CD4-positive, alpha-beta memory T cell (primary cell): ENCODE measurements around the gene DCST2. TPM values are rescaled to one million over a fixed set of nuclear protein-coding genes. Genes with fewer than 3 reads are reported as not detected.

Experiments
- CTCF ChIA-PET: fragments of 350-600 bp; sonication (Branson Sonifier 250); formaldehyde crosslinking; loops from one replicate; lab custom pipeline; 2021; ENCODE audit warnings: inconsistent platforms; ENCODE audit not compliant: partially characterized antibody; lab: Charles Lee
- POLR2A ChIA-PET: fragments of 350-600 bp; sonication (Branson Sonifier 250); formaldehyde crosslinking; loops from one replicate; lab custom pipeline; 2021; ENCODE audit not compliant: partially characterized antibody; lab: Charles Lee
- DNase-seq, 5 donors: peaks; one replicate each; pipeline versions ENCODE4 v3.0.0 to v3.0.0-alpha.2; 2020 to 2022; ENCODE audit warnings: mixed read lengths in 1 of 5
- H3K27ac ChIP-seq: one replicate; pipeline ENCODE4 v1.7.0; 2013; ENCODE audit warnings: low read depth, low read length
- H3K27me3 ChIP-seq: 2 replicates; pipeline ENCODE4 v1.7.0; 2013; ENCODE audit warnings: mild to moderate bottlenecking, low read length, moderate library complexity; ENCODE audit not compliant: insufficient read depth
- H3K36me3 ChIP-seq: 2 replicates; pipeline ENCODE4 v1.7.0; 2013; ENCODE audit warnings: mild to moderate bottlenecking, low read length, moderate library complexity; ENCODE audit not compliant: insufficient read depth
- H3K4me1 ChIP-seq: 2 replicates; pipeline ENCODE4 v1.7.0; 2013; ENCODE audit warnings: mild to moderate bottlenecking, low read length, moderate library complexity; ENCODE audit not compliant: insufficient read depth
- H3K4me3 ChIP-seq, 2 donors: one replicate each; pipeline ENCODE4 v1.7.0; 2013; ENCODE audit warnings: low read length in 2 of 2, mild to moderate bottlenecking in 1 of 2
- H3K9me3 ChIP-seq, 2 donors: one replicate each; pipeline ENCODE4 v1.7.0; 2013; ENCODE audit warnings: low read length in 2 of 2, control low read depth in 1 of 2; ENCODE audit not compliant: control insufficient read depth in 1 of 2
- H3K27ac Mint-ChIP-seq, 7 donors: one replicate each; pipeline ENCODE4 v1.8.0; 2020 to 2021; ENCODE audit warnings: mixed read lengths in 7 of 7, mild to moderate bottlenecking in 6 of 7, inconsistent platforms in 3 of 7, moderate library complexity in 3 of 7
- H3K27me3 Mint-ChIP-seq, 2 donors: one replicate each; pipeline ENCODE4 v1.8.0; 2020 to 2021; ENCODE audit warnings: mixed read lengths in 2 of 2
- H3K36me3 Mint-ChIP-seq, 2 donors: one replicate each; pipeline ENCODE4 v1.8.0; 2020 to 2021; ENCODE audit warnings: mixed read lengths in 2 of 2, inconsistent platforms in 1 of 2, mild to moderate bottlenecking in 1 of 2
- H3K4me1 Mint-ChIP-seq, 4 donors: one replicate each; pipeline ENCODE4 v1.8.0; 2020 to 2021; ENCODE audit warnings: mixed read lengths in 4 of 4, mild to moderate bottlenecking in 1 of 4
- H3K4me3 Mint-ChIP-seq, 8 donors: one replicate each; pipeline ENCODE4 v1.8.0; 2020 to 2021; ENCODE audit warnings: mixed read lengths in 8 of 8, mild to moderate bottlenecking in 7 of 8, moderate library complexity in 6 of 8, inconsistent platforms in 3 of 8
- H3K9me3 Mint-ChIP-seq, 8 donors: one replicate each; pipeline ENCODE4 v1.8.0; 2020 to 2021; ENCODE audit warnings: mixed read lengths in 8 of 8, mild to moderate bottlenecking in 5 of 8, inconsistent platforms in 3 of 8, moderate library complexity in 1 of 8
- intact Hi-C: fragments of 100-400 bp; cut with micrococcal nuclease; formaldehyde crosslinking; loops from one replicate; pipeline ENCODE4 v1.15.1; 2023
- polyA plus RNA-seq, 2 donors: library from polyadenylated mRNA; unstranded; fragments of 300-500 nt; fragmentation: Illumina TruSeq; gene quantifications; one replicate each; pipeline ENCODE4 v1.2.3, GENCODE V29; 2021
- total RNA-seq, 2 experiments: library from RNA; stranded (reverse); gene quantifications; one replicate each; pipeline ENCODE4 v1.2.3, GENCODE V29; 2021

DCST2 gene
- total and polyA plus RNA-seq, 4 experiments from 2014 or later: 4.0 to 4.1 TPM; not detected in 2

GRCh38 chr1:155050560-155051341, 17.2 kb upstream of the DCST2 start, which contains the start of gene ADAM15:
Gene ADAM15 (plus strand): TSS chr1:155051316. CDS start chr1:155051387, 71 bp downstream.
- no peaks in the 10 kb centered on the region for H3K27me3 ChIP-seq
- no peaks in the 10 kb centered on the region for H3K9me3 Mint-ChIP-seq
- peaks cover 0 to 3% of the 10 kb centered on the region in 2 donors for H3K36me3 Mint-ChIP-seq
- H3K4me3 ChIP-seq: peak within 1 kb of the TSS; percentile 69 to 92
- ChIA-PET POLR2A (interaction anchor here (0.6 to 6.9 kb wide), 28 partner anchors 11 to 491 kb away, joined by 3 to 83 read pairs (median 4); partner anchors contain the start of genes CKS1B, EFNA3, EFNA4 and FLAD1), CTCF (interaction anchor here (0.6 to 10.7 kb wide), 21 partner anchors 10 to 143 kb away, joined by 3 to 203 read pairs (median 4); partner anchors contain the start of genes EFNA4, KRTCAP2, PBXIP1 and PMVK)
- peak; percentile 74 to 79 (median 77) for DNase-seq
- H3K4me1 Mint-ChIP-seq: peaks cover 14 to 33% (median 27%) of the 10 kb centered on the region in 4 donors
- no peaks in the 10 kb centered on the region for H3K9me3 ChIP-seq
- no peaks in the 10 kb centered on the region for H3K27me3 Mint-ChIP-seq
- intact Hi-C loops: loop anchor here (1.0 to 5.0 kb wide), 6 partner anchors 33 to 491 kb away; partner anchors contain the start of genes CKS1B, FLAD1 and ZBTB7B
- peak within 1 kb of the TSS; percentile 70 to 93 (median 90) for H3K27ac Mint-ChIP-seq
- peak within 1 kb of the TSS; percentile 86 to 92 (median 88) for H3K4me3 Mint-ChIP-seq
- peak within 1 kb of the TSS; percentile 71 for H3K27ac ChIP-seq
- H3K36me3 ChIP-seq: no peaks in the 10 kb centered on the region
- peaks cover 27% of the 10 kb centered on the region for H3K4me1 ChIP-seq

- ChIA-PET CTCF (interaction anchor here (0.8 to 10.7 kb wide), 16 partner anchors 11 to 144 kb away, joined by 3 to 203 read pairs (median 4); partner anchors contain the start of genes EFNA4, FLAD1, KRTCAP2 and PBXIP1), POLR2A (interaction anchor here (0.8 to 6.9 kb wide), 19 partner anchors 12 to 490 kb away, joined by 3 to 83 read pairs (median 6); partner anchors contain the start of genes CKS1B, EFNA3, EFNA4 and FLAD1)
- peak overlapping the region; percentile 71 for H3K27ac ChIP-seq
- no peaks in the 10 kb centered on the region for H3K9me3 ChIP-seq
- no peaks in the 10 kb centered on the region for H3K9me3 Mint-ChIP-seq
- peaks cover 17 to 37% (median 30%) of the 10 kb centered on the region in 4 donors for H3K4me1 Mint-ChIP-seq
- peaks cover 27% of the 10 kb centered on the region for H3K4me1 ChIP-seq
- no peaks in the 10 kb centered on the region for H3K27me3 ChIP-seq
- no peaks in the 10 kb centered on the region for H3K36me3 Mint-ChIP-seq
- no peak for DNase-seq
- H3K36me3 ChIP-seq: no peaks in the 10 kb centered on the region
- H3K27ac Mint-ChIP-seq: peak overlapping the region; percentile 26 to 93 (median 74)
- H3K27me3 Mint-ChIP-seq: no peaks in the 10 kb centered on the region
- peak overlapping the region; percentile 84 to 92 (median 86) for H3K4me3 Mint-ChIP-seq
- peak overlapping the region in 1 of 2 donors; percentile 92 for H3K4me3 ChIP-seq
- intact Hi-C loops: loop anchor here (2.0 to 5.0 kb wide), 3 partner anchors 48 to 75 kb away; partner anchors contain the start of genes CKS1B, FLAD1 and ZBTB7B
Observed at GRCh38 chr1:155049651-155050559, 16.3 kb upstream of the DCST2 start.

DNA sequence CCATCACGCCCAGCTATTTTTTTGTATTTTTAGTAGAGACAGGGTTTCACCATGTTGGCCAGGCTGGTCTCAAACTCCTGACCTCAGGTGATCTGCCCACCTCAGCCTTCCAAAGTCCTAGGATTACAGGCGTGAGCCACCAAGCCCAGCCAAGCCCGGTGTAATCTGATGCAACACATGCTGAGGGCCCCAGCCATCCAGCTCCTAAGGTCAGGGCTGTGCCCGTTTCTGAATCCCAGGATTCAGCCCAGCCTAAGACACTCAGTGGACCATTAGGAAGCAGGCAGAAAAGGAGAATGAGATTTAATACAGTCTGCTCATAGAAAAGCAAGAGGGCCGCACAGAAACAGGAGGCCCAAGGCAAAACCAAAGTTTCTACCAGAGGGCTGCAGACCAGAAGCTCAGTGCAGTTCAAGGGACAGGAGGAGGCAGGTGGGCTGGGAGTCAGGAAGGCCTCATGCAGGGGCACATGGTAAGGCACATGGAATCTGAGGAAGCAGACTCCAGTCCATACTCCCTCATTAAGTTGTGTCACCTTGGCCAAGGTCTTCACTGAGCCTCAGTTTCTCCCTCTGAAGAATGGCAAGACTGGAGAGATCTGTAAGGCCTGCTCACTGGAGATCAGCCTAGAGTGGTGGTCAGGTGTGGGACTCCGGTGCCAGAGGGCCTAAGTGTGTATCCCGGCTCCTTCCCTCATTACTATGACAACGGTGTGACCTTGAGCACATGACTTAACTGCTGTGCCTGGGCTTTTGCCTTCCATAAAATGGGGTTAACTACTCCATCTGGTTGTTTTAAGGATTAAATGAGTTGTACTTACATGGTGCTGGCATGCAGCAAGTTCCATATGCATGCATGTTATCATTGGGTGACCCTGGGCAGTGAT, 15.1 kb upstream of the DCST2 start:
- Mint-ChIP-seq H3K27me3 (no peaks in the 10 kb centered on the region), H3K9me3 (no peaks in the 10 kb centered on the region), H3K4me3 (peak overlapping the region in 4 of 8 donors; percentile 10 to 66 (median 41)), H3K36me3 (no peaks in the 10 kb centered on the region), H3K27ac (peak overlapping the region in 1 of 7 donors; percentile 88), H3K4me1 (peaks cover 20 to 40% (median 32%) of the 10 kb centered on the region in 4 donors)
- H3K36me3 ChIP-seq: no peaks in the 10 kb centered on the region
- no peak overlapping the region for H3K4me3 ChIP-seq
- no peak for DNase-seq
- no peaks in the 10 kb centered on the region for H3K9me3 ChIP-seq
- no peak overlapping the region for H3K27ac ChIP-seq
- ChIA-PET CTCF (interaction anchor here (0.6 to 10.7 kb wide), 6 partner anchors 12 to 93 kb away, joined by 3 to 203 read pairs (median 3); partner anchors contain the start of genes EFNA4, FLAD1, PBXIP1 and SHC1), POLR2A (interaction anchor here (0.7 to 6.9 kb wide), 3 partner anchors 13 to 36 kb away, joined by 3 to 83 read pairs (median 21); partner anchors contain the start of gene EFNA4)
- peaks cover 26% of the 10 kb centered on the region for H3K4me1 ChIP-seq
- intact Hi-C loops: no loop called here
- no peaks in the 10 kb centered on the region for H3K27me3 ChIP-seq

DNA sequence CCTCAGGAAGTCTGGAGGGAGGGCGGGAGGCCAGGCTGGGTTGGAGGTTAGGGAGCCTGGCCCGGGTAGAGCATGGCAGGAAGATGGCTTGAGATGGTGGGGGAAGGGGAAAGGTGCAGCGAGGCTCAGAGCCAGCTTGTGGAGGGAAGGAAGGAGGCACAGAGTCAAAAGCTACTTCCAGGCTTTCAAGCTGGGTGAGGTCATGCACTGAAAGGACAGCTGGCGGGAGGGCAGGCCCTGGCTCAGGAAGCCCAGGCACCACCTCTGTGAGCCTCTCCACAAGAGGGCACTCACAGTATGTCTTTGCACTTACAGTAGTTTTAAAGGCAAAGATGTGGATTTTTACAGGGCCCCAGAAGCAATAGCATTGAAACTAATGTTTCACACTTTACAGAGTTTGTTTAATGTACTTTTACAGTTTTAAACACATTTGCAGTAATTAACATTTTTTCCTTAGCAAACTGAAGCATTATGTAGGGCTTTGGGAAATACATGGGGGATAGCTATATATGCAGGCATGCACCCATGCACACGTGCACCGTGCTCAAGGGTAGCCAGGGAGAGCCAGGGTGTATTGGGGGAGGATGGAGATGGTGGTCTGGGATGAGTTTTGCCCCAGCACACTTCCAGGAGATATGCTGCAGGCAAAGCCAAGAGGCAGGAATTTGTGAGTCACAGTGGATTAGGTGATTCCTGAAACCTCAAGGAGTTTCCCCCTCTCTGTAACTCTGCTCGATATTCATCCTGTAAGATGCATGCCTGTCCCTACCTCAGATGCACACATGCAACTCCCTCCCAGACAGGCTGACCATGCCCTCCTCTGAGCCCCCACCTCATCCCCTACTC, 11.5 kb upstream of the DCST2 start:
- Mint-ChIP-seq H3K27me3 (no peaks in the 10 kb centered on the region), H3K4me1 (peaks cover 7 to 16% (median 11%) of the 10 kb centered on the region in 4 donors), H3K36me3 (no peaks in the 10 kb centered on the region), H3K9me3 (no peaks in the 10 kb centered on the region), H3K4me3 (no peak overlapping the region), H3K27ac (peak overlapping the region in 1 of 7 donors; percentile 5)
- Histone ChIP-seq H3K4me1 (peaks cover 5% of the 10 kb centered on the region), H3K9me3 (no peaks in the 10 kb centered on the region), H3K27ac (no peak overlapping the region), H3K27me3 (no peaks in the 10 kb centered on the region), H3K36me3 (no peaks in the 10 kb centered on the region), H3K4me3 (no peak overlapping the region)
- intact Hi-C loops: loop anchor here (1.0 kb wide), 2 partner anchors 16 to 39 kb away; no protein-coding TSS in a partner anchor
- peak; percentile 60 to 66 (median 64) for DNase-seq
- ChIA-PET POLR2A (interaction anchor here (0.9 to 5.8 kb wide), 4 partner anchors 17 to 89 kb away, joined by 3 to 36 read pairs (median 9); partner anchors contain the start of genes EFNA4 and PBXIP1), CTCF (interaction anchor here (0.6 to 10.7 kb wide), 24 partner anchors 8 to 138 kb away, joined by 3 to 203 read pairs (median 5); partner anchors contain the start of genes EFNA4, FLAD1 and KRTCAP2)

DNA sequence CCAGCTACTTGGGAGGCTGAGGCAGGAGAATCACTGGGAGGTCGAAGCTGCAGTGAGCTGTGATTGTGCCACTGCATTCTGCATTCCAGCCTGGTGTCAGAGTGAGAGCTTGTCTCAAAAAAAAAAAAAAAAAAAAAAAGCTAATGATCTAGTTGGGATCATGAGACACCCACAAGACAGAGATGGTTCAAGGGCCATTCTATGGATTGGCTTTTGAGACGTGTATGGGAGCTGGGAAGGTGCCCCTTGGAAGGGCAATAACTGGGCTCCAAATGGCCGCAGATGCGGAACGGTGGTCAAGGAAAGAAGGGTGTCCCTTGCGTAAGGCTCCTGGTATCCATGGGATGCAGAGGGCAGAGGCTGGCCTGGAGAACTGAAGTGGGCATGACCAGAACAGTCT, 10.8 kb upstream of the DCST2 start:
- intact Hi-C loops: no loop called here
- H3K4me1 Mint-ChIP-seq: peaks cover 5 to 10% (median 6%) of the 10 kb centered on the region in 4 donors

More for the DNA sequence above, 10.8 kb upstream of the DCST2 start:
- Mint-ChIP-seq H3K36me3 (no peaks in the 10 kb centered on the region), H3K27me3 (no peaks in the 10 kb centered on the region), H3K9me3 (no peaks in the 10 kb centered on the region), H3K4me3 (no peak overlapping the region), H3K27ac (no peak overlapping the region)
- CTCF ChIA-PET: interaction anchor here (0.6 to 10.7 kb wide), 27 partner anchors 9 to 1206 kb away, joined by 3 to 203 read pairs (median 5); partner anchors contain the start of genes EFNA4, FLAD1 and KRTCAP2
- Histone ChIP-seq H3K4me3 (no peak overlapping the region), H3K4me1 (no peaks in the 10 kb centered on the region), H3K27me3 (no peaks in the 10 kb centered on the region), H3K36me3 (no peaks in the 10 kb centered on the region), H3K9me3 (no peaks in the 10 kb centered on the region), H3K27ac (no peak overlapping the region)
- POLR2A ChIA-PET: interaction anchor here (0.8 to 5.8 kb wide), 6 partner anchors 10 to 89 kb away, joined by 3 to 36 read pairs (median 4); partner anchors contain the start of genes EFNA3, EFNA4 and PBXIP1
- DNase-seq: no peak
